Omental fat pad (tissue), 4 donors: ENCODE results near the gene IFNG. TPM values are rescaled to one million over a fixed set of nuclear protein-coding genes. Genes with fewer than 3 reads are reported as not detected.
"Not testable (repeated sequence)": the region's sequence is repeated elsewhere in the genome, so short reads cannot be mapped to it uniquely, and the experiment has no call there.

ENCODE experiments used
- ATAC-seq: fragments of 150-250 bp; one replicate; pipeline ENCODE4 v1.9.1; 2016; ENCODE audit warnings: mild to moderate bottlenecking, moderate library complexity; ENCODE audit not compliant: low FRiP score
- DNase-seq: peaks from one replicate; pipeline ENCODE4 v3.0.0-alpha.2; 2019; ENCODE audit warnings: low spot score
- CTCF ChIP-seq, 3 donors: fragments of 450-650 bp; IDR thresholded peaks; one replicate each; pipeline ENCODE4 v1.5.1; 2016 to 2017; ENCODE audit warnings: antibody characterized with exemption in 3 of 3, mild to moderate bottlenecking in 3 of 3, moderate library complexity in 2 of 3
- total RNA-seq, 4 donors: library from RNA; depleted of rRNA; stranded (reverse); fragments of >200 nt; gene quantifications; one replicate each; pipeline ENCODE4 v1.1.0, GENCODE V29; 2016

Gene IFNG
- total RNA-seq, 4 donors from 2014 or later, result not detected

DNA sequence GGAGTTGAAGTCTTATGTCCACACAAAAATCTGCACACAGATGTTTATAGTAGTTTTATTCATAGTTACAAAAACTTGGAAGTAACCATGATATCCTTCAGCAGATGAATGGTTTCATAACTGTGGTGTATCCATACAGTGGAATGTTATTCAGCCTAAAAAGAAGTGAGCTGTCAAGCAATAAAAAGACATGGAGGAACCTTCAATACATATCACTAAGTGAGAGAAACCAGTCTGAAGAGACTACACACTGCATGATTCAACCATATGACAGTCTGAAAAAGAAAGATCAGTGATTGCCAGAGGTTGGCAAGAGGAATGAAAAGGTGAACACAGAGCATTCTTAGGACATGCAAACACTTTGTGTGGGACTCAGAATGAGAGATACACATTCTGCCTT is 18.6 kb upstream of the IFNG start:
- no peak for TF ChIP-seq CTCF (IDR thresholded peaks at IDR 0.05)
- ATAC-seq, result no peak
- DNase-seq, result no peak

GRCh38 chr12:68177562-68177961 is 18.0 kb upstream of the IFNG start:
- TF ChIP-seq CTCF (IDR thresholded peaks at IDR 0.05), result no peak
- DNase-seq (no peak), ATAC-seq (no peak)

GRCh38 chr12:68176257-68176656 is 16.7 kb upstream of the IFNG start:
- DNase-seq (no peak), ATAC-seq (no peak)
- no peak for TF ChIP-seq CTCF (IDR thresholded peaks at IDR 0.05)

GRCh38 chr12:68175557-68176061 is 16.1 kb upstream of the IFNG start:
- no peak for TF ChIP-seq CTCF (IDR thresholded peaks at IDR 0.05)
- no peak for DNase-seq
- ATAC-seq, result no peak

- not testable (repeated sequence) for ATAC-seq, DNase-seq
Measured at GRCh38 chr12:68174761-68175160, 15.2 kb upstream of the IFNG start.

DNA sequence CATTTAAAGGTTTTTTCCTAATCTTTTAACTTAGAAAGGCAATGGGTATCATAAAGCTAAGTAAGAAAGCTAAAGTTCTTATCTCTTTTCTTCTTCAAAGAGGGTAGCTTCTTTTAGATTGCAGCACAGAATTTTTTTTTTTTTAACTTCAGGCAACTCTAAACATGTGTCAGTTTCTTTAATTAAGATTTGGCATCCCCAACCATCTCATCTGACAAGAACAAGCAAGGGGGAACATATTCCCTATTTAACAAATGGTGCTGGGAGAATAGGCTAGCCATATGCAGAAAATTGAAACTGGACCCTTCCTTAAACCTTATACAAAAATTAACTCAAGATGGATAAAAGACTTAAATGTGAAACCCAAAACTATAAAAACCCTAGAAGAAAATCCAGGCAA is 14.3 kb upstream of the IFNG start:
- ATAC-seq, result no peak
- DNase-seq, result no peak
- no peak for TF ChIP-seq CTCF (IDR thresholded peaks at IDR 0.05)

DNA sequence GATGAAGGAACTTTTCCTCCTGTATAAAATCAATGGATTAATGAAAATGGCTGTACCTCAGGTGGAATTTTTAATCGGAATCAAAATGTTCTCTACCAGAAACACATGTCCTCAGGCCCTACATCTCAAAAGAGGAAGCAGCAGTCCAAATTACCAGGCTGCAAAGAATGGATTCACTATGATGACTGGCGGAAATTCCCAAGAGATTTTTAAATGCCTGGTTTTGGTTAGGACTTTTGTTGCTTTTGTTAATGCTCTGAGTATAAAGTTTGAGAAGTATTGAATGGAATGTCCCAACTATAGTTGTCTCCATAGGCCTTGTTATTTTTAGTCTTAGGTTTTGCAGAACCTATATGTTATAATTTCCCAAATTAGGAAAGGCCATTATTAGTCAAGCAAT is 11.2 kb upstream of the IFNG start:
- no peak for ATAC-seq
- no peak for TF ChIP-seq CTCF (IDR thresholded peaks at IDR 0.05)
- DNase-seq, result no peak
